ENCODE results near the gene ASAP2. TPM values are rescaled to one million over a fixed set of nuclear protein-coding genes. Genes with fewer than 3 reads are reported as not detected.
A peak's percentile ranks its signal among the peaks of the same experiment; 100 is the strongest.

Gene ASAP2
- total RNA-seq, 1 experiment from 2014 or later: 60.3 TPM

DNA sequence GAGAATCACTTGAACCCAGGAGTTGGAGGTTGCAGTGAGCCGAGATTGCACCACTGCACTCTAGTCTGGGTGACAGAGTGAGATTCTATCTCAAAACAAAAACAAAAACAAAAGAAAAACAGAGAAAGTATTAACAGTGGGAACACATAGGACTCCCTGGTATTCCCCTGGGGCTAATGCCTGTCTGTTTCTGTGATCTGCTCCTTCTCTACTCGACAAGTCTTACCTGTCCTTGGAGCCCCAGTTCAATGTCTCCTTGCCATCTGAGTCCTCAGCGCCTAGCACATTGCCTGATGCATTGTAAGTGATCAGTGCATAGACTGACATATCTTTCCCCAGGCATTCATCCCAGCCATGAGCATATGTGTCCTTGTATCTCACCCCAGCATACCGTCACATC is 85.8 kb downstream of the ASAP2 start:
- Histone ChIP-seq H3F3A (ENCODE audit: insufficient read depth, low read depth) (peaks cover 50% of the 10 kb centered on the region), H3K4me1 (replicated peaks; ENCODE audit: insufficient read depth) (peaks cover 22% of the 10 kb centered on the region), H2AFZ (no peak overlapping the region), H3K36me3 (ENCODE audit: low read depth) (peaks cover 26% of the 10 kb centered on the region; the same call in 1 of the 2 replicates), H3K4me3 (no peak overlapping the region), H3K27me3 (ENCODE audit: insufficient read depth, low read depth) (no peaks in the 10 kb centered on the region), H3K9me2 (ENCODE audit: insufficient read depth) (no peaks in the 10 kb centered on the region), H4K20me1 (ENCODE audit: insufficient read depth) (peaks cover 6% of the 10 kb centered on the region; the same call in 1 of the 2 replicates), H3K9me3 (ENCODE audit: insufficient read depth, low read depth) (no peaks in the 10 kb centered on the region), H3K4me2 (no peak overlapping the region), H3K79me2 (ENCODE audit: low read depth) (peaks cover 90% of the 10 kb centered on the region), H3K27ac (no peak overlapping the region)
- ChIA-PET CTCF (no interaction called here), POLR2A (ENCODE audit: unreplicated experiment) (no interaction called here)
- TF ChIP-seq, protein P1, sequence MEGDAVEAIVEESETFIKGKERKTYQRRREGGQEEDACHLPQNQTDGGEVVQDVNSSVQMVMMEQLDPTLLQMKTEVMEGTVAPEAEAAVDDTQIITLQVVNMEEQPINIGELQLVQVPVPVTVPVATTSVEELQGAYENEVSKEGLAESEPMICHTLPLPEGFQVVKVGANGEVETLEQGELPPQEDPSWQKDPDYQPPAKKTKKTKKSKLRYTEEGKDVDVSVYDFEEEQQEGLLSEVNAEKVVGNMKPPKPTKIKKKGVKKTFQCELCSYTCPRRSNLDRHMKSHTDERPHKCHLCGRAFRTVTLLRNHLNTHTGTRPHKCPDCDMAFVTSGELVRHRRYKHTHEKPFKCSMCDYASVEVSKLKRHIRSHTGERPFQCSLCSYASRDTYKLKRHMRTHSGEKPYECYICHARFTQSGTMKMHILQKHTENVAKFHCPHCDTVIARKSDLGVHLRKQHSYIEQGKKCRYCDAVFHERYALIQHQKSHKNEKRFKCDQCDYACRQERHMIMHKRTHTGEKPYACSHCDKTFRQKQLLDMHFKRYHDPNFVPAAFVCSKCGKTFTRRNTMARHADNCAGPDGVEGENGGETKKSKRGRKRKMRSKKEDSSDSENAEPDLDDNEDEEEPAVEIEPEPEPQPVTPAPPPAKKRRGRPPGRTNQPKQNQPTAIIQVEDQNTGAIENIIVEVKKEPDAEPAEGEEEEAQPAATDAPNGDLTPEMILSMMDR (conservative IDR thresholded peaks at IDR 0.05): no peak
- no peak for TF ChIP-seq EZH2 (IDR thresholded peaks at IDR 0.05; ENCODE audit: low read depth)
- DNase-seq: peak in 1 of 2 experiments; percentile 65
- no TSS peak for BruUV-seq (replicated peaks)
- intact Hi-C loops (cut with micrococcal nuclease; ENCODE audit: unreplicated experiment): no loop called here

- ChIA-PET POLR2A (ENCODE audit: unreplicated experiment) (no interaction called here), CTCF (no interaction called here)
- no peak overlapping the region for H3K4me2 ChIP-seq
- peaks cover 43% of the 10 kb centered on the region; the same call in 1 of the 2 replicates for H3F3A ChIP-seq (ENCODE audit: insufficient read depth, low read depth)
- no peaks in the 10 kb centered on the region for H3K27me3 ChIP-seq (ENCODE audit: insufficient read depth, low read depth)
- peaks cover 20% of the 10 kb centered on the region; the same call in 1 of the 2 replicates for H3K36me3 ChIP-seq (ENCODE audit: low read depth)
- H3K79me2 ChIP-seq (ENCODE audit: low read depth): peaks cover 80% of the 10 kb centered on the region
- DNase-seq: no peak
- H3K4me1 ChIP-seq (replicated peaks; ENCODE audit: insufficient read depth): peaks cover under 1% of the 10 kb centered on the region; the same call in 1 of the 2 replicates
- no peak overlapping the region for H3K27ac ChIP-seq
- TF ChIP-seq EZH2 (IDR thresholded peaks at IDR 0.05; ENCODE audit: low read depth): no peak
- TF ChIP-seq, protein P1 (conservative IDR thresholded peaks at IDR 0.05): no peak
- H3K9me3 ChIP-seq (ENCODE audit: insufficient read depth, low read depth): no peaks in the 10 kb centered on the region
- H3K4me3 ChIP-seq: no peak overlapping the region
- no peaks in the 10 kb centered on the region for H3K9me2 ChIP-seq (ENCODE audit: insufficient read depth)
- no peak overlapping the region for H2AFZ ChIP-seq
- no TSS peak for BruUV-seq (replicated peaks)
- peaks cover 6% of the 10 kb centered on the region; the same call in 1 of the 2 replicates for H4K20me1 ChIP-seq (ENCODE audit: insufficient read depth)
- intact Hi-C loops (cut with micrococcal nuclease; ENCODE audit: unreplicated experiment): no loop called here
Measured at GRCh38 chr2:9294764-9295163, 88.2 kb downstream of the ASAP2 start.

DNA sequence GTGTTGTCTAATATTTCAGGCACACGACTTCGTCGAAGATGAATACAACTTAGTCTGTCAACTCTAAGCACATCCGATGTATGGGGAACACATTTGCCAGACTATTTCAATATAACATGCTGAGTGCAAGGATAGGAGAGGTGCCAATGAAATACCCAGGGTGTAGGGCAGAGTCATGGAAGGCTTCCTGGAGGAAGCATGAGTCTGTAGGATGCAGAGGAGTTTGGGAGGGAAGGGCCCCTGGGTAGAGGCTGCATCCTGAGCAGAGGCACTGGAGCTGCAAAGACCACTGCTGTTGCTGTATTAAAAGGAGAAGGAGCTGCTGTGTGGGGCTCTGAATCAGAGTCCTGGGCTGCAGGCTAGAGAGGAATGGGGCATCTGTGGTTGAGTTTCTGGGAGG is 89.9 kb downstream of the ASAP2 start:
- no peaks in the 10 kb centered on the region for H3K4me1 ChIP-seq (replicated peaks; ENCODE audit: insufficient read depth)
- ChIA-PET CTCF (no interaction called here), POLR2A (ENCODE audit: unreplicated experiment) (interaction anchor here (1.0 kb wide), 1 partner anchor 10 kb away, joined by 4 read pairs; no protein-coding TSS in a partner anchor)
- no peaks in the 10 kb centered on the region for H3K27me3 ChIP-seq (ENCODE audit: insufficient read depth, low read depth)
- no TSS peak for BruUV-seq (replicated peaks)
- no peak overlapping the region for H2AFZ ChIP-seq
- peaks cover 6% of the 10 kb centered on the region; the same call in 1 of the 2 replicates for H4K20me1 ChIP-seq (ENCODE audit: insufficient read depth)
- no peaks in the 10 kb centered on the region for H3K9me3 ChIP-seq (ENCODE audit: insufficient read depth, low read depth)
- H3K4me3 ChIP-seq: no peak overlapping the region
- H3K79me2 ChIP-seq (ENCODE audit: low read depth): peaks cover 64% of the 10 kb centered on the region
- peaks cover 17% of the 10 kb centered on the region; the same call in 1 of the 2 replicates for H3K36me3 ChIP-seq (ENCODE audit: low read depth)
- DNase-seq: no peak
- H3F3A ChIP-seq (ENCODE audit: insufficient read depth, low read depth): peaks cover 55% of the 10 kb centered on the region; the same call in 1 of the 2 replicates
- TF ChIP-seq, protein P1 (conservative IDR thresholded peaks at IDR 0.05): no peak
- no peak for TF ChIP-seq EZH2 (IDR thresholded peaks at IDR 0.05; ENCODE audit: low read depth)
- no peak overlapping the region for H3K4me2 ChIP-seq
- H3K9me2 ChIP-seq (ENCODE audit: insufficient read depth): no peaks in the 10 kb centered on the region
- intact Hi-C loops (cut with micrococcal nuclease; ENCODE audit: unreplicated experiment): no loop called here
- H3K27ac ChIP-seq: no peak overlapping the region

Data from PC-9 (cell line).